GM12878 (cell line): Measurements from ENCODE around the gene FUBP3. TPM values are rescaled to one million over a fixed set of nuclear protein-coding genes. Genes with fewer than 3 reads are reported as not detected.

ENCODE experiments used
- ATAC-seq: fragments of 200-7000 bp; cut with Tn5 transposase; 3 replicates; pipeline ENCODE4 v1.9.1; 2020; ENCODE audit warnings: mild to moderate bottlenecking, moderate library complexity
- BruUV-seq: library from RNA; stranded (reverse); fragments of 400-500 nt; replicated peaks from 2 replicates; lab custom pipeline; 2021; lab: Mats Ljungman, UMichigan
- CTCF ChIA-PET: fragments of 300-600 bp; sonication (Branson Sonifier 250); formaldehyde crosslinking; extraction: SDS; loops from one replicate; lab custom pipeline; 2021; ENCODE audit warnings: inconsistent platforms; lab: Yijun Ruan, JAX
- POLR2A ChIA-PET: fragments of 350-600 bp; formaldehyde crosslinking; extraction: SDS; loops from one replicate; lab custom pipeline; 2021; ENCODE audit warnings: inconsistent platforms; lab: Charles Lee
- RAD21 ChIA-PET: fragments of 300-600 bp; sonication (Branson Sonifier 250); formaldehyde crosslinking; loops from one replicate; lab custom pipeline; 2023; ENCODE audit warnings: antibody characterized with exemption; ENCODE audit not compliant: unreplicated experiment; lab: Charles Lee
- SMC1A ChIA-PET: fragments of 300-600 bp; sonication (Branson Sonifier 250); formaldehyde crosslinking; loops from one replicate; lab custom pipeline; 2023; ENCODE audit not compliant: unreplicated experiment, uncharacterized antibody; lab: Charles Lee
- DNase-seq: peaks from one replicate; pipeline ENCODE4 v3.0.0-alpha.2; 2011; ENCODE audit warnings: low read depth, low spot score
- FAIRE-seq: peaks from 3 replicates; lab custom pipeline; 2011; peaks lifted over from hg19 to GRCh38; lab: Jason Lieb, UNC
- H2AFZ ChIP-seq: 2 replicates; pipeline ENCODE4 v1.6.0; 2011; ENCODE audit warnings: low read depth, low read length, control low read depth; ENCODE audit not compliant: control insufficient read depth
- H3K27ac ChIP-seq: 2 replicates; pipeline ENCODE4 v1.5.1; 2011; ENCODE audit warnings: control low read depth; ENCODE audit not compliant: control insufficient read depth, insufficient read depth
- H3K27me3 ChIP-seq, 2 experiments: replicated peaks in 1 of 2; 2 replicates each; pipeline versions ENCODE4 v1.6.0 to v1.6.1; 2011; ENCODE audit warnings: low read length in 1 of 2; ENCODE audit not compliant: control insufficient read depth in 2 of 2, insufficient read depth in 2 of 2
- H3K36me3 ChIP-seq, 2 experiments: 2 replicates each; pipeline ENCODE4 v1.5.1; 2011; ENCODE audit warnings: low read length in 1 of 2; ENCODE audit not compliant: control insufficient read depth in 2 of 2, insufficient read depth in 2 of 2
- H3K4me1 ChIP-seq: 2 replicates; pipeline ENCODE4 v1.6.1; 2011; ENCODE audit warnings: mild to moderate bottlenecking, low read length, moderate library complexity, mixed read lengths; ENCODE audit not compliant: control insufficient read depth, insufficient read depth
- H3K4me2 ChIP-seq: 2 replicates; pipeline ENCODE4 v1.6.0; 2011; ENCODE audit warnings: control low read depth; ENCODE audit not compliant: control insufficient read depth, insufficient read depth
- H3K4me3 ChIP-seq: fragments of 200-600 bp; sonication (generic); 2 replicates; pipeline ENCODE4 v1.5.1; 2016
- H3K79me2 ChIP-seq: 2 replicates; pipeline ENCODE4 v1.6.0; 2011; ENCODE audit warnings: low read length; ENCODE audit not compliant: control insufficient read depth, insufficient read depth
- H3K9ac ChIP-seq: 2 replicates; pipeline ENCODE4 v1.8.0; 2011; ENCODE audit warnings: low read length, control low read depth, mixed read lengths; ENCODE audit not compliant: control insufficient read depth, insufficient read depth
- H3K9me3 ChIP-seq: replicated peaks from 3 replicates; pipeline ENCODE4 v1.5.1; 2011; ENCODE audit warnings: mild to moderate bottlenecking, low read length; ENCODE audit not compliant: control insufficient read depth, insufficient read depth
- H4K20me1 ChIP-seq: 2 replicates; pipeline ENCODE4 v1.6.0; 2011; ENCODE audit not compliant: control insufficient read depth, insufficient read depth
- BCL11A ChIP-seq: IDR thresholded peaks from 2 replicates; pipeline ENCODE4 v1.6.1; 2011; ENCODE audit warnings: low read depth, low read length
- BMI1 ChIP-seq: fragments of 450-650 bp; IDR thresholded peaks from 2 replicates; pipeline ENCODE4 v1.6.1; 2016; ENCODE audit warnings: mild to moderate bottlenecking, moderate library complexity, borderline replicate concordance
- CHD2 ChIP-seq: IDR thresholded peaks from 2 replicates; pipeline ENCODE4 v1.6.1; 2011; ENCODE audit warnings: low read depth, low read length, improper control_type of control experiment, borderline replicate concordance
- KDM1A ChIP-seq: fragments of 200-600 bp; sonication (generic); IDR thresholded peaks from 2 replicates; pipeline ENCODE4 v1.6.1; 2016; ENCODE audit warnings: borderline replicate concordance
- NBN ChIP-seq: fragments of 450-650 bp; IDR thresholded peaks from 2 replicates; pipeline ENCODE4 v1.6.1; 2016
- NFYA ChIP-seq: IDR thresholded peaks from 2 replicates; pipeline ENCODE4 v1.6.1; 2011; ENCODE audit warnings: low read depth, mild to moderate bottlenecking, low read length, improper control_type of control experiment, borderline replicate concordance
- POLR2A ChIP-seq: IDR thresholded peaks from 2 replicates; pipeline ENCODE4 v1.6.1; 2011; ENCODE audit warnings: low read depth, mild to moderate bottlenecking, low read length
- RAD51 ChIP-seq: fragments of 450-650 bp; IDR thresholded peaks from 2 replicates; pipeline ENCODE4 v1.6.1; 2016; ENCODE audit warnings: moderate library complexity, mild to moderate bottlenecking, inconsistent platforms
- WGBS: methylation state at CpG from one replicate; pipeline ENCODE4 v1.1.6; 2016; ENCODE audit warnings: low lambda C conversion rate; ENCODE audit not compliant: insufficient replicate concordance, insufficient coverage; ENCODE audit errors: missing lambda C conversion rate; 5-methylcytosine and 5-hydroxymethylcytosine counted together
- in situ Hi-C: fragments of 300-500 bp; cut with MboI; formaldehyde crosslinking; loops from 9 replicates; pipeline ENCODE4 v1.14.3; 2018; ENCODE audit warnings: mixed read lengths
- intact Hi-C: fragments of 100-400 bp; cut with micrococcal nuclease; formaldehyde crosslinking; loops from one replicate; pipeline ENCODE4 v1.14.2; 2022; ENCODE audit not compliant: unreplicated experiment
- polyA plus RNA-seq, 11 experiments: library from polyadenylated mRNA; depleted of rRNA in 4 of 11; unstranded in 6 of 11; stranded (reverse) in 5 of 11; fragments of >200 nt; fragmentation: Nextera tagmentation in 4 of 11; fragmentation: Illumina TruSeq in 1 of 11; extraction: Ambion mirVana in 4 of 11; extraction: Trizol in 1 of 11; gene quantifications; 1 replicate in 1 of 11; 2 replicates in 10 of 11; pipeline versions ENCODE4 v1.2.1 to v1.2.3, GENCODE V29; 2011 to 2016; ENCODE audit warnings: inconsistent platforms in 2 of 11, missing spikeins in 2 of 11, low read depth in 1 of 11
- total RNA-seq, 4 experiments: library from RNA; depleted of rRNA in 3 of 4; stranded (reverse); fragments of >200 nt in 3 of 4; fragmentation: Illumina TruSeq in 1 of 4; extraction: Trizol in 1 of 4; gene quantifications; 2 replicates each; pipeline versions ENCODE4 v1.2.1 to v1.2.3, GENCODE V29; 2013 to 2021
- TF ChIP-seq, protein P1 (sequence below): fragments of 450-650 bp; IDR thresholded peaks from 2 replicates; pipeline ENCODE4 v1.6.1; 2017; ENCODE audit warnings: borderline replicate concordance
- TF ChIP-seq, protein P2 (sequence below): fragments of 450-650 bp; IDR thresholded peaks from 2 replicates; pipeline ENCODE4 v1.6.1; 2017; ENCODE audit warnings: mild to moderate bottlenecking, moderate library complexity

Gene FUBP3
- total and polyA plus RNA-seq, 10 of the 15 experiments (the other 5 are each of a cell fraction or from before 2014, with no cell fraction given), result 2.4 to 49.4 (median 37.2) TPM

DNA sequence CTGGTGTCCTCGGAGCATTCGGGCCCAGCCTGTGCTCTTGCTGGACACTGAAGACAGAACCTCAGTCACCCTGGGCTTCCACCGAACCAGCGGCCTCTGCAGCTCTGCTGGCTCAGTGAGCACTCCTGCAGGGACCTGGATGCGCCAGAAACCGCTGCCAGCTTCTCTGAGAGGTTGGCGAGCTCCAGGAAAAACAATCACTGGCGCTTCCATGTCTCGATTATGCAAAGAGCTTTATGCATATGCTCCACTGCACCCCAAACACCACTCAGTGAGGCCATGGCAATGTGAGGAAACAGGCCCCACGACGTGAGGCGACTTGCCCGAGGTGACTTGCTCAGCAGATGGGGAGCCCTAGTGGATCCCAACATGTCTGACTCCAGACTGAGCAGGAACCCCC lies 96.0 kb downstream of the FUBP3 start:
- Histone ChIP-seq H3K4me3 (no peak overlapping the region), H4K20me1 (no peaks in the 10 kb centered on the region), H3K4me1 (no peaks in the 10 kb centered on the region), H3K9ac (no peak overlapping the region), H3K4me2 (no peak overlapping the region), H3K36me3 (no peaks in the 10 kb centered on the region), H3K27ac (no peak overlapping the region), H3K79me2 (no peaks in the 10 kb centered on the region), H3K27me3 (no peaks in the 10 kb centered on the region; a peak in 1 of 4 replicates), H2AFZ (no peak overlapping the region), H3K9me3 (no peaks in the 10 kb centered on the region)
- CTCF ChIA-PET, result interaction anchor here (0.6 kb wide), 1 partner anchor 97 kb away, joined by 3 read pairs; no protein-coding TSS in a partner anchor
- SMC1A ChIA-PET, result no interaction called here
- intact Hi-C loops, result no loop called here
- no peak for TF ChIP-seq KDM1A
- in situ Hi-C loops, result no loop called here
- RAD21 ChIA-PET, result no interaction called here
- POLR2A ChIA-PET, result no interaction called here
- ATAC-seq (no peak), FAIRE-seq (no peak), DNase-seq (no peak)
- no TSS peak for BruUV-seq
- WGBS, result 42% methylated on average over 13 of the region's 13 CpGs

DNA sequence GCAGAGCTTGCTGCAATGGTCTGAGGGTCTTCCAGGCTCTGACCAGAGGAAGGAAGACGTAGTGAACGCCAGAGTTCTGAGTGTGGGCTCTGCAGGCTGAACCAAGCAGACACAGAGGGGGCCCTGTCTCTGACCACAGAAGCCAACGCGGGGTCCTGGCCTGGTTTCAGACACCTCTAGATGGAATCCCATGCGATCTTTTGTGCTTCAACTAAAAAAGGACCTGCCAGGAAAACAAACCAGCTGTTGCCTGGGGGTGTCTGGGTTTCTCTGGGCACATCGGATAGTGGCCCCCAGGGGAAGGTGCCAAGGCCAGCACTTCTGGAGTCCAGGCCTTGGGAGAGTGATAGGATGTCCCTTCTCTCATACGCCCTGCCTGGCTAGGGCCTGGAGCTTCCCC lies 97.9 kb downstream of the FUBP3 start:
- ChIA-PET SMC1A (no interaction called here), POLR2A (no interaction called here), RAD21 (no interaction called here), CTCF (no interaction called here)
- H3K9me3 ChIP-seq, result no peaks in the 10 kb centered on the region
- no peak overlapping the region for H3K4me3 ChIP-seq
- H3K27me3 ChIP-seq, result peaks cover 0 to 3% of the 10 kb centered on the region in 2 experiments; a peak in 3 of 4 replicates
- WGBS, result 53% methylated on average over 7 of the region's 7 CpGs
- no peak overlapping the region for H3K27ac ChIP-seq
- FAIRE-seq, result no peak
- H3K36me3 ChIP-seq, result no peaks in the 10 kb centered on the region
- no peak for DNase-seq
- H2AFZ ChIP-seq, result no peak overlapping the region
- intact Hi-C loops, result no loop called here
- no peak for ATAC-seq
- H3K79me2 ChIP-seq, result no peaks in the 10 kb centered on the region
- H3K4me1 ChIP-seq, result peaks cover 4% of the 10 kb centered on the region
- H4K20me1 ChIP-seq, result no peaks in the 10 kb centered on the region
- no peak overlapping the region for H3K9ac ChIP-seq
- no TSS peak for BruUV-seq
- H3K4me2 ChIP-seq, result no peak overlapping the region
- in situ Hi-C loops, result no loop called here
- TF ChIP-seq, protein P1, sequence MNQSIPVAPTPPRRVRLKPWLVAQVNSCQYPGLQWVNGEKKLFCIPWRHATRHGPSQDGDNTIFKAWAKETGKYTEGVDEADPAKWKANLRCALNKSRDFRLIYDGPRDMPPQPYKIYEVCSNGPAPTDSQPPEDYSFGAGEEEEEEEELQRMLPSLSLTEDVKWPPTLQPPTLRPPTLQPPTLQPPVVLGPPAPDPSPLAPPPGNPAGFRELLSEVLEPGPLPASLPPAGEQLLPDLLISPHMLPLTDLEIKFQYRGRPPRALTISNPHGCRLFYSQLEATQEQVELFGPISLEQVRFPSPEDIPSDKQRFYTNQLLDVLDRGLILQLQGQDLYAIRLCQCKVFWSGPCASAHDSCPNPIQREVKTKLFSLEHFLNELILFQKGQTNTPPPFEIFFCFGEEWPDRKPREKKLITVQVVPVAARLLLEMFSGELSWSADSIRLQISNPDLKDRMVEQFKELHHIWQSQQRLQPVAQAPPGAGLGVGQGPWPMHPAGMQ, result no peak
- TF ChIP-seq POLR2A, result no peak
- TF ChIP-seq CHD2, result no peak
- TF ChIP-seq BCL11A, result no peak
- TF ChIP-seq BMI1, result no peak
- no peak for TF ChIP-seq RAD51
- TF ChIP-seq KDM1A, result no peak
- TF ChIP-seq NBN, result no peak
- TF ChIP-seq NFYA, result no peak
- TF ChIP-seq, protein P2, sequence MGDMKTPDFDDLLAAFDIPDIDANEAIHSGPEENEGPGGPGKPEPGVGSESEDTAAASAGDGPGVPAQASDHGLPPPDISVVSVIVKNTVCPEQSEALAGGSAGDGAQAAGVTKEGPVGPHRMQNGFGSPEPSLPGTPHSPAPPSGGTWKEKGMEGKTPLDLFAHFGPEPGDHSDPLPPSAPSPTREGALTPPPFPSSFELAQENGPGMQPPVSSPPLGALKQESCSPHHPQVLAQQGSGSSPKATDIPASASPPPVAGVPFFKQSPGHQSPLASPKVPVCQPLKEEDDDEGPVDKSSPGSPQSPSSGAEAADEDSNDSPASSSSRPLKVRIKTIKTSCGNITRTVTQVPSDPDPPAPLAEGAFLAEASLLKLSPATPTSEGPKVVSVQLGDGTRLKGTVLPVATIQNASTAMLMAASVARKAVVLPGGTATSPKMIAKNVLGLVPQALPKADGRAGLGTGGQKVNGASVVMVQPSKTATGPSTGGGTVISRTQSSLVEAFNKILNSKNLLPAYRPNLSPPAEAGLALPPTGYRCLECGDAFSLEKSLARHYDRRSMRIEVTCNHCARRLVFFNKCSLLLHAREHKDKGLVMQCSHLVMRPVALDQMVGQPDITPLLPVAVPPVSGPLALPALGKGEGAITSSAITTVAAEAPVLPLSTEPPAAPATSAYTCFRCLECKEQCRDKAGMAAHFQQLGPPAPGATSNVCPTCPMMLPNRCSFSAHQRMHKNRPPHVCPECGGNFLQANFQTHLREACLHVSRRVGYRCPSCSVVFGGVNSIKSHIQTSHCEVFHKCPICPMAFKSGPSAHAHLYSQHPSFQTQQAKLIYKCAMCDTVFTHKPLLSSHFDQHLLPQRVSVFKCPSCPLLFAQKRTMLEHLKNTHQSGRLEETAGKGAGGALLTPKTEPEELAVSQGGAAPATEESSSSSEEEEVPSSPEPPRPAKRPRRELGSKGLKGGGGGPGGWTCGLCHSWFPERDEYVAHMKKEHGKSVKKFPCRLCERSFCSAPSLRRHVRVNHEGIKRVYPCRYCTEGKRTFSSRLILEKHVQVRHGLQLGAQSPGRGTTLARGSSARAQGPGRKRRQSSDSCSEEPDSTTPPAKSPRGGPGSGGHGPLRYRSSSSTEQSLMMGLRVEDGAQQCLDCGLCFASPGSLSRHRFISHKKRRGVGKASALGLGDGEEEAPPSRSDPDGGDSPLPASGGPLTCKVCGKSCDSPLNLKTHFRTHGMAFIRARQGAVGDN, result no peak
